SU-DHL-6 (cell line): Measurements from ENCODE around the gene BRCA1.
A peak's percentile ranks its signal among the peaks of the same experiment; 100 is the strongest.
"Not testable (repeated sequence)": the region's sequence is repeated elsewhere in the genome, so short reads cannot be mapped to it uniquely, and the experiment has no call there.

ENCODE experiments used
- H2AFZ ChIP-seq: fragments of 200-600 bp; sonication (generic); 2 replicates; pipeline ENCODE4 v1.6.1; 2014; ENCODE audit warnings: low read depth, mild to moderate bottlenecking, moderate library complexity, mixed read lengths, antibody characterized with exemption, low read length; ENCODE audit not compliant: severe bottlenecking
- H3F3A ChIP-seq: fragments of 200-600 bp; shearing (Covaris generic); 2 replicates; pipeline ENCODE4 v1.6.0; 2016; ENCODE audit warnings: antibody characterized with exemption, mild to moderate bottlenecking; ENCODE audit not compliant: insufficient read depth
- H3K27ac ChIP-seq: fragments of 200-600 bp; sonication (generic); 2 replicates; pipeline ENCODE4 v1.5.1; 2016; ENCODE audit warnings: low read depth, mild to moderate bottlenecking, low read length, moderate library complexity, mixed read lengths
- H3K27me3 ChIP-seq: fragments of 200-600 bp; sonication (generic), shearing (Covaris generic); 2 replicates; pipeline ENCODE4 v1.6.0; 2014; ENCODE audit warnings: mild to moderate bottlenecking, low read length
- H3K36me3 ChIP-seq: fragments of 200-600 bp; sonication (generic); 2 replicates; pipeline ENCODE4 v1.6.1; 2014; ENCODE audit warnings: mild to moderate bottlenecking, low read length, mixed read lengths
- H3K4me2 ChIP-seq: fragments of 300-600, 200-600 bp; shearing (Covaris generic), sonication (generic); 2 replicates; pipeline ENCODE4 v1.6.0; 2014; ENCODE audit warnings: low read length, low read depth, mild to moderate bottlenecking; ENCODE audit not compliant: poor library complexity, severe bottlenecking
- H3K4me3 ChIP-seq: fragments of 200-600 bp; sonication (generic); 2 replicates; pipeline ENCODE4 v1.5.1; 2014; ENCODE audit warnings: antibody characterized with exemption, low read length, mild to moderate bottlenecking, mixed read lengths; ENCODE audit not compliant: insufficient read depth, poor library complexity, severe bottlenecking
- H3K79me2 ChIP-seq: fragments of 200-600 bp; sonication (generic); 2 replicates; pipeline ENCODE4 v1.6.1; 2014; ENCODE audit warnings: mild to moderate bottlenecking, low read length, moderate library complexity; ENCODE audit not compliant: insufficient read depth
- H3K9ac ChIP-seq: fragments of 200-600 bp; sonication (generic); 2 replicates; pipeline ENCODE4 v1.7.0; 2014; ENCODE audit warnings: mild to moderate bottlenecking, low read length
- H3K9me2 ChIP-seq: fragments of 200-600 bp; sonication (generic); replicated peaks from 2 replicates; pipeline ENCODE4 v1.6.1; 2014; ENCODE audit warnings: low read length; ENCODE audit not compliant: insufficient read depth
- H3K9me3 ChIP-seq: fragments of 200-600 bp; sonication (generic); 2 replicates; pipeline ENCODE4 v1.6.1; 2014; ENCODE audit warnings: low read length, mixed read lengths; ENCODE audit not compliant: insufficient read depth
- H4K20me1 ChIP-seq: fragments of 200-600 bp; sonication (generic); 2 replicates; pipeline ENCODE4 v1.6.1; 2014; ENCODE audit warnings: low read depth, mild to moderate bottlenecking, antibody characterized with exemption, low read length, moderate library complexity, mixed read lengths
- EZH2phosphoT487 ChIP-seq: fragments of 200-600 bp; sonication (generic), shearing (Covaris generic); conservative IDR thresholded peaks from 2 replicates; pipeline ENCODE4 v1.6.1; 2018; ENCODE audit warnings: mild to moderate bottlenecking, antibody characterized with exemption, low read length, moderate library complexity, mixed read lengths
- TF ChIP-seq, protein P1 (sequence below): fragments of 200-600 bp; sonication (generic); IDR thresholded peaks from one replicate; pipeline ENCODE4 v1.5.1; 2017; ENCODE audit warnings: antibody characterized with exemption, mild to moderate bottlenecking, low read length, moderate library complexity; ENCODE audit not compliant: insufficient read depth, poor library complexity, severe bottlenecking

Gene BRCA1

DNA sequence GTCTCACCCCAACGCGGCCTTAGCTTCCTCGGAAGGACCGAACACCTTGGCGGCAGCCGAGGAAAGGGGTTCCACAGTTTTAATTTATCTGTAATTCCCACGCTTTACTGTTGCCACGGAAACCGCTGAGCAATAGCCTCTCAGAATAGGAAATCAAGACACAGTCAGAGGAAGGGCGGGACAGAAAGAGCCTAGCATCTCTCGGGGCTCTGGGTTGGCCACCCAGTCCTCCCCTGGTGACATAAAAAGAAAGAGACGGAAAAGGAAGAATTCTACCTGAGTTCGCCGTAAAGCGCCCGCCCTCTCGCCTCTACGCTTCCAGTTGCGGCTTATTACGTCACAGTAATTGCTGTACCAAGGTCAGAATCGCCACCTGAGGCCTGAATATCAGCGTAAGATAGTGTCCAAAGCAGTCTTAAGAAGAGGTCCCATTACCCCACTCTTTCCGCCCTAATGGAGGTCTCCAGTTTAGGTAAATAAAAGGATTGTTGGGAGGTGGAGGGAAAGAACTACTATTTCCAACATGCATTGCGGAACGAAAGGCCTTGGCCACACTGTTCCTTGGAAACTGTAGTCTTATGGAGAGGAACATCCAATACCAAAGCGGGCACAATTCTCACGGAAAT lies 45.1 kb upstream of the BRCA1 start:
- peak overlapping the region; percentile 83 for H3K27ac ChIP-seq
- H3K9ac ChIP-seq: peak overlapping the region; percentile 72
- no peaks in the 10 kb centered on the region for H3K27me3 ChIP-seq
- H3K4me2 ChIP-seq: peak overlapping the region; percentile 71
- no peaks in the 10 kb centered on the region for H3K9me2 ChIP-seq
- H3F3A ChIP-seq: peaks cover 15% of the 10 kb centered on the region; the same call in 1 of the 2 replicates
- no peak for TF ChIP-seq EZH2phosphoT487
- TF ChIP-seq, protein P1, sequence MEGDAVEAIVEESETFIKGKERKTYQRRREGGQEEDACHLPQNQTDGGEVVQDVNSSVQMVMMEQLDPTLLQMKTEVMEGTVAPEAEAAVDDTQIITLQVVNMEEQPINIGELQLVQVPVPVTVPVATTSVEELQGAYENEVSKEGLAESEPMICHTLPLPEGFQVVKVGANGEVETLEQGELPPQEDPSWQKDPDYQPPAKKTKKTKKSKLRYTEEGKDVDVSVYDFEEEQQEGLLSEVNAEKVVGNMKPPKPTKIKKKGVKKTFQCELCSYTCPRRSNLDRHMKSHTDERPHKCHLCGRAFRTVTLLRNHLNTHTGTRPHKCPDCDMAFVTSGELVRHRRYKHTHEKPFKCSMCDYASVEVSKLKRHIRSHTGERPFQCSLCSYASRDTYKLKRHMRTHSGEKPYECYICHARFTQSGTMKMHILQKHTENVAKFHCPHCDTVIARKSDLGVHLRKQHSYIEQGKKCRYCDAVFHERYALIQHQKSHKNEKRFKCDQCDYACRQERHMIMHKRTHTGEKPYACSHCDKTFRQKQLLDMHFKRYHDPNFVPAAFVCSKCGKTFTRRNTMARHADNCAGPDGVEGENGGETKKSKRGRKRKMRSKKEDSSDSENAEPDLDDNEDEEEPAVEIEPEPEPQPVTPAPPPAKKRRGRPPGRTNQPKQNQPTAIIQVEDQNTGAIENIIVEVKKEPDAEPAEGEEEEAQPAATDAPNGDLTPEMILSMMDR: no peak
- no peaks in the 10 kb centered on the region for H3K9me3 ChIP-seq
- no peaks in the 10 kb centered on the region for H3K36me3 ChIP-seq
- peak overlapping the region; percentile 66 for H2AFZ ChIP-seq
- H3K4me3 ChIP-seq: peak overlapping the region; percentile 87
- no peaks in the 10 kb centered on the region for H4K20me1 ChIP-seq
- H3K79me2 ChIP-seq: peaks cover 16% of the 10 kb centered on the region

DNA sequence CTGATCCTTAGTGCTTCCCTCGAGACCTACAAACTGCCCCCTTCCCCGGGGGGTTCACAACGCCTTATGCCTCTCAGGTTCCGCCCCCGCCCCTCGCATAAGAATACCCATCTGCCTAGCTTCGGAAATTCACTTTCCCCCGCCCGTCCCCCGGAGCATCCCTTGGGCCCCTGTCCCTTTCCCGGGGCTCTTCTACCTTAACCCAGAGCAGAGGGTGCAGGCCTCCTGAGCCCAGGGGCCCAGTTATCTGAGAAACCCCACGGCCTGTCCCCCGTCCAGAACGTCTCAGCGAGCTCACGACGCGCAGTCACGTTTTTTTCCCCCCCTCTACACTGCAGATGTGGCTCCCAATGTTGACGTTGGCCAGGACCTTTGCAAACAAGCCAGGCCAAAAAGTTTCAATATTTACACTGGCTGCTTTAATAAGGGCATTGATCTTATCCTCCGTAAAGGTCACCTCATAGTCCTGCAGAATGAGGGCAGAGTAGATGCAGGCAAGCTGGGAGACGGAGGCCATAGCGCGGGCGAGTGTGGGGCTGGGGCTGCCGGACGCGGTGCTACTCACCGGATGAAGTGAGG lies 44.5 kb upstream of the BRCA1 start:
- H3K79me2 ChIP-seq: peaks cover 16% of the 10 kb centered on the region
- no peaks in the 10 kb centered on the region for H3K27me3 ChIP-seq

DNA sequence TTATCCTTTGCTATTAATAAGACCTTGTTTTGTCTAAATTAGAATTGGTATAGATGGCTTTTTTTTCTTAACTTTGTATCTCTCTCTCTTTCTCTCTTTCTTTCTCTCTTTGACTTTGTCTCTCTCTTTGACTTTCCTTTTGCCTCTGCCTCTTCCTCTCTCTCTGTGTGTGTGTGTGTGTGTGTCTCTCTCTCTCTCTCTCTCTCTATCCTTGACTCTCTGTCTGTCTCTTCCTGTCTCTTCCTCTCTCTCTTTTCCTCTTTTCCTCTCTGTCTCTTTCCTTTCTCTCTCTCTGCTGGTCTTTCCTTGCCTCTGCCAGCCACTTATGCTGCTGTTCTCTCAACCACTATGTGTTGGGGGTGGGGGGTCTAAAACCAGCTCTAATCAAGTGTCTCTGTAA lies 40.8 kb upstream of the BRCA1 start:
- H3F3A ChIP-seq, H3K4me2 ChIP-seq, H3K36me3 ChIP-seq, H2AFZ ChIP-seq, H3K4me3 ChIP-seq, H3K27ac ChIP-seq, H3K9me2 ChIP-seq, H4K20me1 ChIP-seq, H3K27me3 ChIP-seq, H3K9me3 ChIP-seq, H3K9ac ChIP-seq: not testable (repeated sequence)
- peaks cover 12% of the 10 kb centered on the region for H3K79me2 ChIP-seq

More for the DNA sequence above, 44.5 kb upstream of the BRCA1 start:
- no peaks in the 10 kb centered on the region for H4K20me1 ChIP-seq
- peaks cover 15% of the 10 kb centered on the region; the same call in 1 of the 2 replicates for H3F3A ChIP-seq
- no peaks in the 10 kb centered on the region for H3K9me2 ChIP-seq
- H3K36me3 ChIP-seq: no peaks in the 10 kb centered on the region
- peak overlapping the region; percentile 72 for H3K9ac ChIP-seq
- TF ChIP-seq EZH2phosphoT487: no peak
- TF ChIP-seq, protein P1: no peak
- peak overlapping the region; percentile 71 for H3K4me2 ChIP-seq
- peak overlapping the region; percentile 66 for H2AFZ ChIP-seq
- peak overlapping the region; percentile 30; the same call in 1 of the 2 replicates for H3K27ac ChIP-seq
- H3K4me3 ChIP-seq: peak overlapping the region; percentile 87
- H3K9me3 ChIP-seq: no peaks in the 10 kb centered on the region

- not testable (repeated sequence) for H3K9ac ChIP-seq, H3K79me2 ChIP-seq, H3K36me3 ChIP-seq, H3K27me3 ChIP-seq, H3K9me3 ChIP-seq, H3K4me3 ChIP-seq, H2AFZ ChIP-seq, H3K9me2 ChIP-seq, H3K4me2 ChIP-seq, H4K20me1 ChIP-seq, H3K27ac ChIP-seq, H3F3A ChIP-seq
Measured at GRCh38 chr17:43159957-43160356, 34.8 kb upstream of the BRCA1 start.

- not testable (repeated sequence) for H2AFZ ChIP-seq, H3K79me2 ChIP-seq, H3K36me3 ChIP-seq, H3K9me2 ChIP-seq, H3K9me3 ChIP-seq, H3K4me3 ChIP-seq, H3K27ac ChIP-seq, H4K20me1 ChIP-seq, H3K9ac ChIP-seq, H3K4me2 ChIP-seq, H3K27me3 ChIP-seq, H3F3A ChIP-seq
Measured at GRCh38 chr17:43159232-43159631, 34.1 kb upstream of the BRCA1 start.
